TTC549 (cell line): ENCODE results near the gene TTC39C.
"Not testable (repeated sequence)": the region's sequence is repeated elsewhere in the genome, so short reads cannot be mapped to it uniquely, and the experiment has no call there.

ENCODE experiments used
- FAIRE-seq: peaks from 2 replicates; lab custom pipeline; 2012; peaks lifted over from hg19 to GRCh38; lab: Jason Lieb, UNC

Gene TTC39C

DNA sequence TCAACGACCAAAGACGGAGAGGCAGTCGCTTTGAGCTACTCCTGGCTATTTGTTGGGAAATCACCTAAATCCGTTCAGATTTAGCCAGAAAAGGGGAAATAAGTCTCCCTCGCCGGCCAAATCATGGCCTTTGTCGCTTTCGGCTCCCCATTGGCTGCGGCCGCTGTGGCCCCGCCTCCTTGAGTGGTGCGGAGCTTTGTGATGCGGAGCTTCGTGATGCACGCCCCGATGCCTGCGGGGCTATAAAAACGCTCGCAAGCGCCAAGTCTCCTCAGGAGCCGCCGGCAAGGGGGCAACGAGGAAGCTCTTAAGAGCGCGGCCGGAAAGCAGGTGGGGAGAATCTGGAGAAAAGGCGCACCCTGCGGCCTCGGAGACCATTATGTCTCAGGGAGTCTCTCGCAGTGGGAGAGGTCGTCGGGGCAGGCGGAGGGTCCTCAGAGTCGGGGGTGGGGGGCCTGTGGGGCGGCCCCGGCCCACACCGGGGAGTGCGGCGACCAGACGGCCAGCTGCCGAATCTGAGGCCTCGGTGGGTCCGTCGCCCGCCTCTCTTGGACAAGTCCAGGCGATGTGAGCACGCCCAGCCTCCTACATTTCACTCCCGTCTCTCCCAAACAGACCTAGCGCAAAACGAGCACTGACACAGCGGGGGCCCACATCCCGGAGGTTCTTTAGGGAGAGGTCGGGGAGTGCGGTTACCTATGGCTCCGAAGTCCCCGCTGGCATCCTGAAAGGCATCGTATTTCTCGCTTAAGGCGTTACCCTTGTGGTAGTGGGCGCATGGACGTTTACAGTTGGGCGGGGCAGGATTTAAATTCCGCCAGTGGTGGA lies 124.4 kb downstream of the TTC39C start, which contains the start of gene CABYR:
TSS of gene CABYR (plus strand) at position 274 of the 828 bp plus-strand sequence. CDS start 4,053 bp downstream, outside the sequence.
- FAIRE-seq = no peak

DNA sequence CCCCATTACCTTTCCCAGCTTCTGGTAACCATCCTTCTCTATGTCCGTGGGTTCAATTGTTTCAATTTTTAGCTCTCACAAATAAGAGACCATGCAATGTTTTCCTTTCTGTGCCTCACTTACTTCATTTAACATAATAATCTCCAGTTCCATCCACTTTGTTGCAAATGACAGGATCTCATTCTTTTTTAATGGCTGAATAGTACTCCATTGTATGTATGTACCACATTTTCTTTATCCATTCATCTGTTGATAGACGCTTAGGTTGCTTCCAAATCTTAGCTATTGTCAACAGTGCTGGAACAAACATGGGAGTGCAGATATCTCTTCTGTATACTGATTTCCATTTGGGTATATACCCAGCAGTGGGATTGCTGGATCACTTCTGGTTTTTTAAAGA lies 126.1 kb downstream of the TTC39C start:
- no peak for FAIRE-seq

DNA sequence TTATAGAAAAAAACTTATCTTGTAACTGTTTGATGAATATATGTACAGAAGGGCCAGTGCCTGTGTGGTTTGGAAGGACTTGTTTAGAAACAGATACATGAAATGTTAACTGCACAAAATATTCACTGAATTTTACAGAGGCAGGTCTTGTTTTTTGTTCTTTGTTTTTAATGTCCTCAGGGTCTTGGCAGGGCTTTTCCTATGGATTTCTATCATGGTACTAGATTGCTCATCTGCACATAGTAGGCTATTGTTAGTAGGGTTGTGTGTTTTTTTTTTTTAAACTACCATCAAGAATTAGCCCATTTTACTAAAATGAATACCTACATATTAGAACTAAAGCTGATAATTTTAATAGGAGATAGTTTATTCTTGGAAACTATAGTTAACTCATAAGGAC lies 127.8 kb downstream of the TTC39C start:
- no peak for FAIRE-seq

DNA sequence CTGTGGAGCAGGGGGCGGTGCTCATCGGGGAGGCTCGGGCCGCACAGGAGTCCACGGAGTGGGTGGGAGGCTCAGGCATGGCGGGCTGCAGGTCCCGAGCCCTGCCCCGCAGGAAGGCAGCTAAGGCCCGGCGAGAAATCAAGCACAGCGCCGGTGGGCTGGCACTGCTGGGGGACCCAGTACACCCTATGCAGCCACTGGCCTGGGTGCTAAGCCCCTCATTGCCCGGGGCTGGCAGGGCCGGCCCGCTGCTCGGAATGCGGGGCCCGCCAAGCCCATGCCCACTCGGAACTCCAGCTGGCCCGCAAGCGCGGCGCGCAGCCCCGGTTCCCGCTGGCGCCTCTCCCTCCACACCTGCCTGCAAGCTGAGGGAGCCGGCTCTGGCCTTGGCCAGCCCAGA lies 135.0 kb downstream of the TTC39C start:
- not testable (repeated sequence) for FAIRE-seq

DNA sequence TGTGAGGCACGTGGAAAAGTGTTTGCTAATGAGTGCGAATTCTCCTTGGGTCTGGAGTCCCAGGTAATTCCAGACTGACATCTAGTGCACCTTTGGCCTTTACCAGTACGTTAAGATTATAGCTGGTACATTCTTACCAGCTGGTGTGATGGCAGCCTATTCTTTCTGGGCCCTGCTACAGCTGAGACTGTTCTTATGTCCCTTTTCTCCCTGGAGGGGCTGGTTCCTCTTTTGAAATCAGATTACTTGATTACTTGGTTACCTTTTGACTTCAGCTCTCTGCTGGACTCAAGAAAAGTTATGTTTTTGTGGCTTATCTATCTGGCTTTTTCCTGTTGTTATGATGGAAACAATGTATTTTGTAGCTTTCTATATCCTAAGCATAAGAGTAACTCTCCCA lies 138.8 kb downstream of the TTC39C start:
- no peak for FAIRE-seq

DNA sequence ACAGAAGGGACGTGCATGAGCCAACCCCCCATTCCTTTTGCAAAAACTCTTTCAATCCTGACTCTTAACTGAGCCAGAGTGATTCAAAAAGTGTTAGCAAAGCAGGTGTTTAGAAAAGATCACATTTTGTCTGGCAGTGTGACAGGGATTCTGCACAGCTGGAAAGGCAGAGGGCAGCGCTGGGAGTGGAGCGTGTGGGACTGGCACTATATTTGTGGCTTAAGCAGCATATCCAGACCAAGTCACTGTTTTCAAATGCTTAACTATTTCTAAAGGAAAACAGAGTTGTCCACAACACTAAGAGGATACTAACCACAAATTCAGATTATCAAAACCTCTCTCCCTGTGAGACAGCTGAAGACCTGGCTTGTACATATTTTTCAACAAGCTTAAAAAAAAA lies 143.3 kb downstream of the TTC39C start:
- no peak for FAIRE-seq

DNA sequence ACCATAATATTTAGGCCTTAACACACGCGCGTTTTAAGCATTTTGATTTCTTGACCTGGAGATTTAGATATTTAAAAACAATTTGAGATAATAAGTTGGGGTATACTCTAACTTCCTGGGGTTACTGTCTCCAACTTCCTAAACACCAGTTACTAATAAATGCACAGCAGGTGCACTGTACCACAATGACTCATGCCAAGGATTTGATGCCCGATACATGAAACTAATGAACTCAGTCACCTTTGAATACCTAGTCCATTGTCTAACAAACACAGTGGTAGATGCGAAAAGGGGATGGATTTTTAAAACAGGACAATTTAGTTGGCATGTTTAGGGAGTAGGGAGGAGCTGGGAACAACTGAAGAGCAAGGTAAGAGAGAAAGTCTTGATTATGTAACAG lies 145.5 kb downstream of the TTC39C start:
- no peak for FAIRE-seq

DNA sequence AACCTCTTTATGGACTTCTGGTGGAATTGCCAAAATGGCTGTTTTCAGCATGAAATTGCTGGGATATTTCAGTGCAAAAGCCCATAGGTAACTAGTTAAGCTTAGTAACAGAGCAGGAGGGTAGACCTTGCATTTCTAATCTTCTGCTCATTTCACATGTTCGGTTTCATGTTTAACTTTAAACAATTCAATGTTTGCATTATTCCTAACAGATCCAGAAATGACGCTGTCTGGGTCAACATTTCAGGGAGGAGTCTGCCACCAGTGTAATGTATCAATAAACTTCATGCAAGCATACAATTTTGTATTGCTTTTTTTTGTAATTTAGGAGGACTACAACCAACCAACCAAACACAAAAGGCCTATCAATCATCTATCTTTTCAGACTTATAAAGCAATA lies 146.8 kb downstream of the TTC39C start:
- FAIRE-seq = no peak

DNA sequence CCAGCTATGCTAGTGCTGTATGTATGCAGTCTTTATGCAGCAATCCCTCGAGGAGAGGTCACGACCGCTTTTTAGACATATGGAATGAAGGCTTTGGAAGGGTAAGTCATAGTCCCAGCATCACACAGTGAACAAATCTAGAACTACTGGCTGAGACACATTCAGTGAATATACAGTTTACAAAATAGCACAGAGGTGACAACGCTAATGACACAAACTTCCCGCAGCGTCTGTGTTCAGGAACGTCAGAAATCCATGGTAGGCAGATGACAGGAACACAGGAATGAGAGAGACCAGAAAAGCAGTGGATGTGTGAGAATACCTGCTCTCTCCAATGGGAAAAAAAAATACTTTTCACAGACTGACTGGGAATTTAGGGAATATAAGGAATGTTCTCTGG lies 153.9 kb downstream of the TTC39C start:
- no peak for FAIRE-seq

DNA sequence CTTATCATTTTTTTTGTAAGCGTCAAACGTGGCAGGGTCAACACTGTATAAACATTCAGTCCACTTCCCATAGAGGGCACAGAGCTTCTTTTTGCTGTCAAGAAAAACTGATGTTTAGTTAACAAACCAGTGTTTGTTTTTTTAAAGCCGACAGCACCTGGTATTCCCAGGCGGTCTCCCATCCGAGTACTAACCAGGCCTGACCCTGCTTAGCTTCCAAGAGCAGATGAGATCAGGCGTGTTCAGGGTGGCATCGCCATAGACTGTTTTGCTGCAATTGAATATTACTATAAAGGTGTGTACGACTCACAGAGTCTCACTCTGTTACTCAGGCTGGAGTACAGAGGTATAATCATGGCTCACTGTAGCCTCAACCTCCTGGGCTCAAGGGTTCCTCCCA lies 155.8 kb downstream of the TTC39C start:
- no peak for FAIRE-seq

DNA sequence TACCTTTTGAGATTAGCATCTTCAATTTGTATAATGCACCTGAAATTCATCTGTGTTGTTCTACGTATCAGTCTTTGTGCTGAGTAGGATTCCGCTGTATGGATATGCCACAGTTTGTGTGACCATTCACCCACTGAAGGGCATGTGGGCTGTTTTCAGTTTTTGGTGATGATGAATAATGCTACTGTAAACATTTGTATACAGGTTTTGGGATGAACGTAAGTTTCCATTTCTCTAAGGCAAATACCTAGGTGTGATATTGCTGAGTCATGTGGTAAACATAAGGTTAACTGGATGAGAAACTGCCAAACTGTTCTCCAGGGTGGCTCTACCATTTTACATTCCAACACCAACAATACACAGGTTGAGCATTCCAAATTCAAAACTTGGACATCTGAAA lies 159.4 kb downstream of the TTC39C start:
- FAIRE-seq = no peak

DNA sequence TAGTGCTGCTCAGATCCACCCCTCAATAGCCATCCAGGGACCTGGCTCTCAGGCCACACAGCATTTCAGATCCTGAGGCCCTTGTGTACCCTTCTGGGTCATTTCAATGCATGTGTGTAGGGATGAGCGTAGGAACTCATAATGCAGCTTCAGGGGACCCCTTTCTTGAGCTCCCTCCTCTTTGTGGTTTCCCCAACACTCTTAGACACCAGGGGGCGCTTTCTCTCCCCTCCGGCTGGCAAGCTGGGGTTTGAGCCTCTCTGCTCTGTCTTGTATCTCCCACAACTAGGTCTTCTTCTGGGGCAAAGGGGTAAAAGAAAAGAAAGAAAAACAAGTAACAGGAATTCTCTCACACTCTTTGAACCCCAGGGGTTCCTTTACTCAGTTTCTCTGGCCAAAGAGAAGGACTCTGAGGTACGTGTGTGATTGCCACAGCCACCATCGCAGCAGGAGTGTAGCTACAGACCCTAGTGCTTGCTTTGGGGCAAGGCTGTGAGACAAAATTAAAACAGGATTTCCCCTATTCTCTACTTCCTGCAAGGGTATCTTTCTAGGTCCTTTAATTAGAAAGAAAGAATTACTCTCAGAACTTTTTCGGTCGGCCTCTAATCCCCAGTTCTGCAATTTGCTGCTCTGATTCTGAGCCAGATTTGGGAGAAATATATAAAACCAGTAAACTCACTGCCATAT lies 162.3 kb downstream of the TTC39C start:
- no peak for FAIRE-seq

DNA sequence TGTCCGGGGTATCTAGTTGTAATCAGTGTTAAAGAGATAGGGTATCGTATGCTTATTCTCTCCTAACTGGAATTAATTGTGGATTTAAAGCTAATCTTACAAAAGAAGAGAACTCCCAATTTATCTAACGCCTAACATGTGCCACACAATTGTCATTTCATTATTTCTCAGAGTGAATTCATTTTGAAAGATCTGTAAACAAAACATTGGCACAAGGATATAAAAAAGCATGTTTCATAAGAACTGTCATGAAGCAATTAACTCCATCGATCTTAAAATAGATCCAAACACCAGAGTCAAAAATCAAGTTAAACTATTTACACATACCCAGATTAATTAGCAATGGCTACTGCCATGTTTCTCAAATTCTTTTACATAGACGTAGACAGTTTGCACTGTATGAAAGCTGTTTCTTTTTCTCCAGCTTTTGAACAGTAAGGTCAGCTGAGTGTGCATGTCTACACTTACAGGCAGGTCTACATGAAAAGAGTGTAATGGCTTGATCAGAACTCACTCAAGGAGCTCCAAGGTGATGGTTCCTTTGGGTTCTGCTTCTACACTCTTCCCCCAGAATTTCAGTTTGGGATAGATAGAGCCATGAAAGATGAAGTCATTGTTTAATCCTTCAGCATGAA lies 163.1 kb downstream of the TTC39C start:
- no peak for FAIRE-seq

DNA sequence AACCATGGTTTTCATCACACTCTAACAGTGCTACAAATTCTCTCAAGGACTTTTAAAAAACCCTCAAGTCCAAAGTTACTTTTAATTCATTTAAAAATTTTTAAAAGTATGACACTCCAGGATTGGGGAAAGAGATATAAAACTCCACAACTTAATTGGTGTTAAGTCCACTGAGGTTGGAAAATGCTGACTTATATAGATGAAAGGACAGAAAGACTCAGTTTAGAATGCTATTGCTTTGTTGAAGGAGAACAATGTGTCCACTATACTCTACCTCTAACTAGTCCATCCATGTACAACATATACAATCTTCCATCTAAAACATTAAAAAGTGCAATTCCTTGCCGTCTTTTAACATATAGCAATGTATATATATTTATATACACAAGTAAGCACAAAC lies 165.5 kb downstream of the TTC39C start:
- no peak for FAIRE-seq

DNA sequence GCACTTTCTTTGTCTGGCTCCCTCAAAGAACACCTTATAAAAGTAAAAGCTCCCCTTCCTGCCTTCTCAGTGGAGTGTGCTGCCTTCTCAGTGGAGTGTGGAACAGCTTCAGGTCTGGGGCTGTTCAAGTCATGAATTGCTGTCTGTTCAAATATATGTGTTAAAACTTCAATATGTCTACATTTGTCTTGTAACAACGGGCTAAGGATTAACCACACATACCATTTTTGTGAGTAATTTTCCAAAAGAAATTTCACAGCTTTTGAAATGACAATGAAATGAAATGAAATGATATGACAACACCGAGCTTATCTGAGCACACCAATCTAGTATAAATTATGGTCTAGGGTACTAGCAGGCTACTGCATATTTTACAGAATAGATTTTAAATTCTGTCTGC lies 167.3 kb downstream of the TTC39C start:
- FAIRE-seq = no peak
